ENCODE data around the gene CEBPZOS.

The CEBPZOS gene

DNA sequence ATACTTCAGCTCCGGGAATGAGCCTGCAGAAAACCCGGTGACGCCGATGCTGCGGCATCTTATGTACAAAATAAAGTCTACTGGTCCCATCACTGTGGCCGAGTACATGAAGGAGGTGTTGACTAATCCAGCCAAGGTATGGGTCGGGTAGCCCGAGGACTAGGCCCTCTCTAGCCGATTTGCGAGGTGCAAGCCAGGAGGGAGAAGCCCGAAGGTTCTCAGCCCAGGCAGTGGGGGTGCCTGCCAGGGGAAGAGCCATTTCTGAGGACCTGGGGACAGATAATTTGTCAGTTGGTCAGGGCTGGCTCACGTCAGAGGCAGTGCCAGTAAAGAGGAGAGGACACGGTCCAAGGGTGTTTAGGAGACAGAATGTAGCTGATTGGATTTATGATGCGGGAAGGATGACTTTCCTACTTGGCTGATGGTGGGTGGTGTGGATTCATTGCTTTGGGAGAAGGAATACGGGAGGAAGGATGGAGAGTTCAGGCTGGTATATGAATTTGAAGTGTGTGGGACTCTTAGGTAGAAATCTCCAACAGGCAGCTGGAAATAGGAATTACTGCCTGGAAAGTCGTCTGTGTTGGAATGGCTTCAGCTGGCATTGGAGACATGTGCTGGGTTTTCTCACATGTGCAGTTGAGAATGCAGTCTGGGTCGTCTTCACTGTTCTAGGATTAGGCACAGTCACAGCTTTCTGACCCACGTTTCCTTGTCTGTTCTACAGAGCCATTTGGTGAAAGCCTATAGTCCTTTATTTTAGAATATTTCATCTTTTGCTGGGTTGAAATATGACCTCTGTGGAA, 36.0 kb downstream of the CEBPZOS start:
- H3K4me3 ChIP-seq (replicated peaks; ENCODE audit: low read depth, low read length), result peak overlapping the region; percentile 96
- DNase-seq (ENCODE audit: extremely low read depth, low read depth), result no peak
- TF ChIP-seq, protein P1, sequence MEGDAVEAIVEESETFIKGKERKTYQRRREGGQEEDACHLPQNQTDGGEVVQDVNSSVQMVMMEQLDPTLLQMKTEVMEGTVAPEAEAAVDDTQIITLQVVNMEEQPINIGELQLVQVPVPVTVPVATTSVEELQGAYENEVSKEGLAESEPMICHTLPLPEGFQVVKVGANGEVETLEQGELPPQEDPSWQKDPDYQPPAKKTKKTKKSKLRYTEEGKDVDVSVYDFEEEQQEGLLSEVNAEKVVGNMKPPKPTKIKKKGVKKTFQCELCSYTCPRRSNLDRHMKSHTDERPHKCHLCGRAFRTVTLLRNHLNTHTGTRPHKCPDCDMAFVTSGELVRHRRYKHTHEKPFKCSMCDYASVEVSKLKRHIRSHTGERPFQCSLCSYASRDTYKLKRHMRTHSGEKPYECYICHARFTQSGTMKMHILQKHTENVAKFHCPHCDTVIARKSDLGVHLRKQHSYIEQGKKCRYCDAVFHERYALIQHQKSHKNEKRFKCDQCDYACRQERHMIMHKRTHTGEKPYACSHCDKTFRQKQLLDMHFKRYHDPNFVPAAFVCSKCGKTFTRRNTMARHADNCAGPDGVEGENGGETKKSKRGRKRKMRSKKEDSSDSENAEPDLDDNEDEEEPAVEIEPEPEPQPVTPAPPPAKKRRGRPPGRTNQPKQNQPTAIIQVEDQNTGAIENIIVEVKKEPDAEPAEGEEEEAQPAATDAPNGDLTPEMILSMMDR (IDR thresholded peaks at IDR 0.05; ENCODE audit: low read depth, low read length, missing control alignments), result no peak

DNA sequence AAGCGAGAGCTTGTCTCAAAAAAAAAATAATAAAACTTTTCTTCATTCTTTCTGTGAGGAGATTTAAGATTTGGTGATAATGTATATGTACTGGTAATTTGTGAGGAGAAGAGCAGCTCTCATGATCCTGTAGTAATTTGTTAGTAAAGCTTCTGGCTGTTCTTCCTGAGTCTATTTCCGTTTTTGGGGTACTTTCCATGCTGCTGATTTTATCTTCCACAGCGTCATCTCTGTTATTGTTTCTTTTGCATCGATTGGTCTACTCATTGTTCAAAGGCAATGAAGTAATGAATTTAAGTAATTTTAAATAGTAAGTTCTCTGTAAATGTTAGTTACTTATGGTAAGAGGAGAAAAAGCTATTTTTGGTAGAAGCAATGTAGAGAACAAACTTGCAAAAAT, 47.1 kb downstream of the CEBPZOS start:
- no peak for DNase-seq (ENCODE audit: extremely low read depth, low read depth)
- TF ChIP-seq, protein P1 (IDR thresholded peaks at IDR 0.05; ENCODE audit: low read depth, low read length, missing control alignments), result no peak

DNA sequence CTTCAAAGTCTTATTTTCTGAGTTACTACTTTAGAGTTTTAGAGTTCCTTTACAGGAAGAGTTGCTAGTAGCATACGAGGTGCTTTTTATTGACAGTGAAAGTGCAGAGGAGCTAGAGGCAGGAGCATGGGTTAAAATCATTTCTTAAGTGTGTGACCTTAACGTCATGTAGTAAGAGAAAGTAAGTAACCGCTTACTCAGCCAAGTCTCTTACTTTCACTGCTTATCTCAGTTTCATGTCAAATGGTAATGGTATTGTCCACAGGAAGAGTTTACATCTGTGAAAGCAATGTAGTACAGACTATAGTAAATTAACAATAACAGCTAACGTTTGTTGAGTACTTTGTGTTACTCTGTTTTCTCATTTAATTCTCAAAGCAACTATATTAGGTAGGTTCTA, 47.7 kb downstream of the CEBPZOS start:
- no peak for DNase-seq (ENCODE audit: extremely low read depth, low read depth)
- H3K4me3 ChIP-seq (replicated peaks; ENCODE audit: low read depth, low read length), result no peak overlapping the region
- TF ChIP-seq, protein P1 (IDR thresholded peaks at IDR 0.05; ENCODE audit: low read depth, low read length, missing control alignments), result no peak

More for the DNA sequence above, 47.1 kb downstream of the CEBPZOS start:
- H3K4me3 ChIP-seq (replicated peaks; ENCODE audit: low read depth, low read length), result no peak overlapping the region

DNA sequence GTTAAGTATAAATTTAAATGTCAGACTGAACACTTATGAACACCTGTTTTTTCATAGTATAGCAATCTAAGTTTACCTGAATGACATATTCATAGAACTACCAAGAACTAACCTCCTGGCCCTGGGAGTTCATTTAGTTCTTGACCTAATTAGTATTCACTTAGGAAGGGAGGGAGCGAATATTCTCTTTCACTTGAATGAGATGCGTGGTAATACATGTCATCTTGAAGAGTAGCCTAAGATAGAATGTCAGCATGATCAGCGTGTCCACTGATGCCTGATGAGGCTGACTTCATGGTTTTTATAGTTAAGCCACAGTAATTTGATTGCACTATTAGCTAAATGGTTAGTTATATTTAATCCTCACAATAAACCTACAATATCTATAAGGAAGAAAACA, 48.5 kb downstream of the CEBPZOS start:
- no peak for DNase-seq (ENCODE audit: extremely low read depth, low read depth)
- TF ChIP-seq, protein P1 (IDR thresholded peaks at IDR 0.05; ENCODE audit: low read depth, low read length, missing control alignments), result no peak
- no peak overlapping the region for H3K4me3 ChIP-seq (replicated peaks; ENCODE audit: low read depth, low read length)

DNA sequence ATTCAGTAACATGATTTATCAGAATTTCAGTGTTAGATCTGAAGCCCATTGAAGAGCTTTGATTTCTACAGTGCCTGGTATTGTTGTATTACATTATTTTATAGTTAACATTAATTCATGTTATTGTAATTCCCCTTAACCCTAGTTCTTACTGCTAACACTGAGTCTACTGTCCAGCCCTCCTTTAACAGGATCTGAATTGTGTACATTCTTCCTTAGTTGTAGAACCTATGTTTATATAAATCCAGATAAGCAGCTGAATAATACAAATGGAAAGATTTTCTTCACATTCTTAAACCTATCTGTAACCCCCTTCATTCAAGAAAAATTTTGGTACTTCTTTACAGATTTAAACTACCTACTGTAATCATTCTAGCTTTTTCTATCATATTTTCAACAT, 49.9 kb downstream of the CEBPZOS start:
- no peak for DNase-seq (ENCODE audit: extremely low read depth, low read depth)
- TF ChIP-seq, protein P1 (IDR thresholded peaks at IDR 0.05; ENCODE audit: low read depth, low read length, missing control alignments), result no peak
- H3K4me3 ChIP-seq (replicated peaks; ENCODE audit: low read depth, low read length), result no peak overlapping the region

DNA sequence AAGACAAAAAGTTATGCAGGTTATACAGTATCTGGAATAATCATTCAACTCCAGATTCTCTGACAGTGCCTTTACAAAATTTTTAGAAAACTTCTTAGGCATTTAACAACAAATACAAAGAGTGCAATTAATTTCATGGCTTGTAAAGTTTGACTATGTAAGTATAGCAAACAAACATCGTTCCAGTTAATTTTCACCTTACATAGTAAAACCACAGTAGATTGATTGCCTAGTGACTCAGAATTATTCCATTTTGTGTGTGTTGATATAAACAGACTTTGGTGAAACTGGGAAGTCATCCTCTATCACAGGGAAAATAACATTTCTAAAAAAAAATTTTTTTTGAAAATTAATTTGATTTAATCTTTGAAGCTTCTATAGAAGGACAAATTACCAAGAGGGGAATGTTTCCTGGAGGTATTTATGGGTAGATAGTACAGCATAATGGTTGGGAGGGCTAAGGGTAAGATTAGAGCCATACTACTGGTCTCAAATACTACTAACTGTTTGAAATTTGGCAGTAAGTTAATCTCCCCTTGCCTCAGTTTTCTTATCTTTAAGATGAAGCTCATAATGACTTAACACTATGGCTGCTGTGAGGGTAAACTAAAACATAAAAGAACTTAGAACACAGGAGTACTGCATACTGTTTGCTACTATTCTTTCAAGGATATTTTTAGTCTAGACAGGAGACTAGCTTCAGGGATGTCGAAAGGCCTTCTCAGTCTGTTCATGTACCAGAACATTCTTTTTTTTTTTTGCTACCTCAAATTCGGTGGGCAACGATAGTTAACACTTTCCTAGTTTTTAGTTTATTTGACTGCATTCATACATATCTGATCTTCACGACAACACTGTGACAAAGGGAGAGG, 54.8 kb downstream of the CEBPZOS start:
- TF ChIP-seq, protein P1 (IDR thresholded peaks at IDR 0.05; ENCODE audit: low read depth, low read length, missing control alignments), result no peak
- no peak overlapping the region for H3K4me3 ChIP-seq (replicated peaks; ENCODE audit: low read depth, low read length)
- no peak for DNase-seq (ENCODE audit: extremely low read depth, low read depth)

Measured in HFF-Myc (cell line).